ENCODE data around the gene C11orf24. TPM values are rescaled to one million over a fixed set of nuclear protein-coding genes. Genes with fewer than 3 reads are reported as not detected.
A peak's percentile ranks its signal among the peaks of the same experiment; 100 is the strongest.
"Not testable (repeated sequence)": the region's sequence is repeated elsewhere in the genome, so short reads cannot be mapped to it uniquely, and the experiment has no call there.

C11orf24 gene
- total RNA-seq, 2 donors from 2014 or later: 10.5 to 11.6 TPM

DNA sequence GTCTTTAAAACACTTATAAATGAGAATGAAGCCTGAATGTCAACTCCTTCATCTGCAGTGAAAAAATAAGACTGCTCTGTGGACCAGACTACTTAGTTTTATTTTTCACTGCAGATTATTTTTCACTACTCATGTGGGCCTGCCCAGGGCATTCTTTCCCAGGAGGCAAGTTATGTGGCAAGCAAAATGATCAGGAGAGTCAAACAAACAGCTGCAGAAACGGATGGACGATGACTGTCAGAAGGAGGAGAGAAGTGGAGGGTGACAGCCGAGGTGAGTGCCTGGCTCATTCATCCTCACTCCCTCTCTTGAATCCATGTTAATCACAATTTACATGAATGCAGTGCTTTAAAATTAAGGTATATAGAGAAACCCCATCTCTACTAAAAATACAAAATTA, 34.9 kb upstream of the C11orf24 start:
- Mint-ChIP-seq H3K4me3 (no peak overlapping the region), H3K27ac (no peak overlapping the region), H3K36me3 (ENCODE audit: low read depth) (no peaks in the 10 kb centered on the region), H3K27me3 (no peaks in the 10 kb centered on the region), H3K4me1 (peaks cover 7% of the 10 kb centered on the region)
- ATAC-seq (no peak), DNase-seq (no peak)
- H3K9me3 ChIP-seq (ENCODE audit: control insufficient read depth, low read length, poor library complexity, severe bottlenecking): no peaks in the 10 kb centered on the region

DNA sequence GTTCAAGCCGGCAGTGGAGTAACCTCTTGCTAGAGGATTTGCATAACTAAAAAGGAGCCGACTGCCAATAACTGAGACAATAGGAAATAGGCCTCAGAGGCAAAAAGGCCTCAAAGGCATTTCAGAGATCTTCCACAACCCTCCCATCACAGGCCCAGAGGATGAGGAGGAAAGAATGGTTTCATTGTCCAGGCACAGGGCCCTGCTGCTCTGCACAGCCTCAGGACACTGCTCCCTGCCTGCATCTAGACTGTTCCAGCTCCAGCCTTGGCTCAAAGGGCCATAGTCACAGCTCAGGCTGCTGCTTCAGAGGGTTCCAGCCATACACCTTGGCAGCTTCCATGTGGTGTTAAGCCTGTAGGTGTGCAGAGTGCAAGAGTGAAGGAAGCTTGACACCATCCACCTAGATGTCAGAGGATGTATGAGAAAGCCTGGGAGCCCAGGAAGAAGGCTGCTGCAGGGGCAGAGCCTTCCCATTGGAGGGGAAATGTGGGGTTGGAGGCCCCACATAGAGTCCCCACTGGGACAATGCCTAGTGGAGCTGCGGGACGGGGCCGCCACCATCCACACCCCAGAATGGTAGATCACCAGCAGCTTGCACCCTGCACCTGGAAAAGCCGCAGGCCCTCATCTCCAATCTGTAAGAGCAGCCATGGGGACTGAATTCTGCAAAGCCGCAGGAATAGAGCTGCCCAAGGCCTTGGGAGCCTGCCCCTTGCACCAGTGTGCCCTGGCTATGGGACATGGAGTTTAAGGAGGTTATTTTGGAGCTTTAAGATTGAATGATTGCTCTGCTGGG, 32.4 kb upstream of the C11orf24 start:
- ATAC-seq: no peak
- H3K9me3 ChIP-seq (ENCODE audit: control insufficient read depth, low read length, poor library complexity, severe bottlenecking): no peaks in the 10 kb centered on the region
- peaks cover 3% of the 10 kb centered on the region for H3K4me1 Mint-ChIP-seq
- DNase-seq: no peak
- no peak overlapping the region for H3K27ac Mint-ChIP-seq
- H3K4me3 Mint-ChIP-seq: no peak overlapping the region
- no peaks in the 10 kb centered on the region for H3K27me3 Mint-ChIP-seq
- H3K36me3 Mint-ChIP-seq (ENCODE audit: low read depth): no peaks in the 10 kb centered on the region

DNA sequence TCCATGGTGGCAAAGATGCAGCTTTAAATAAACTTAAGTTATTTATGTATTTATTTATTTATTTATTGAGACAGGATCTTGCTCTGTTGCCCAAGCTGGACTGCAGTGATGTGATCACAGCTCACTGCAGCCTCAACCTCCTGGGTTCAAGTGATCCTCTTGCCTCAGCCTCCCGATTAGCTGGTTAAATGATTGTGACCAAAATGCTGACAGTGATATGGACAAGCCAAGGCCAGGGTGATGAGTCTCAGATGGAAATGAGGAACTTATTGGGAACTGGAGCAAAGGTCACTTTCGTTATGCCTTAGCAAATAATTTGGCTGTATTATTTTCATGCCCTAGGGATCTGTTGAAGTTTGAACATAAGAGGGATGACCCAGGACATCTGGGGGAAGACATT, 31.3 kb upstream of the C11orf24 start:
- ATAC-seq (no peak), DNase-seq (no peak)
- H3K4me1 Mint-ChIP-seq: peaks cover 3% of the 10 kb centered on the region
- no peak overlapping the region for H3K4me3 Mint-ChIP-seq
- peaks cover 8% of the 10 kb centered on the region for H3K27me3 Mint-ChIP-seq
- H3K9me3 ChIP-seq (ENCODE audit: control insufficient read depth, low read length, poor library complexity, severe bottlenecking): no peaks in the 10 kb centered on the region
- H3K27ac Mint-ChIP-seq: no peak overlapping the region
- no peaks in the 10 kb centered on the region for H3K36me3 Mint-ChIP-seq (ENCODE audit: low read depth)

DNA sequence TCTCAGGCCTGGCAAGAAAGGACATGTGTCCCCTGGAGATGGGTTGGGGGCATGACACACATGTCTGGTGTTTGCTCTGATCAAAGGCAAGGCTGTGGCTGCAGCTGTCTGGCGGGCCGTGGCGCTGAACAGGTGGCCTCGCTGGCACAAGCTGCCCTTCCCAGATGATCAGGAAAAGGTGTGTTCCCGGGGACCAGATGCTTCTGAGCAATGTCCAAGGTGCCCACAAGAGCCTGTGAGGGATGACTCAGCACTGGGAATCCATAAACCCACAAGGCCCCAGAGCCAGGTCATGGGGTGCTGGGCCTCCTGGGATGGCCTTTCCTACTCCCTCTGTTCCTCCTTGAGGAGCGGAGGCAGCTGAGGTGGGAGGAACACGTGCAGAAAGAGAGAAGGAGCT, 30.9 kb upstream of the C11orf24 start:
- ATAC-seq: no peak
- no peaks in the 10 kb centered on the region for H3K9me3 ChIP-seq (ENCODE audit: control insufficient read depth, low read length, poor library complexity, severe bottlenecking)
- no peak for DNase-seq
- Mint-ChIP-seq H3K27me3 (peaks cover 8% of the 10 kb centered on the region), H3K4me1 (peaks cover 3% of the 10 kb centered on the region), H3K36me3 (ENCODE audit: low read depth) (no peaks in the 10 kb centered on the region), H3K27ac (no peak overlapping the region), H3K4me3 (no peak overlapping the region)

DNA sequence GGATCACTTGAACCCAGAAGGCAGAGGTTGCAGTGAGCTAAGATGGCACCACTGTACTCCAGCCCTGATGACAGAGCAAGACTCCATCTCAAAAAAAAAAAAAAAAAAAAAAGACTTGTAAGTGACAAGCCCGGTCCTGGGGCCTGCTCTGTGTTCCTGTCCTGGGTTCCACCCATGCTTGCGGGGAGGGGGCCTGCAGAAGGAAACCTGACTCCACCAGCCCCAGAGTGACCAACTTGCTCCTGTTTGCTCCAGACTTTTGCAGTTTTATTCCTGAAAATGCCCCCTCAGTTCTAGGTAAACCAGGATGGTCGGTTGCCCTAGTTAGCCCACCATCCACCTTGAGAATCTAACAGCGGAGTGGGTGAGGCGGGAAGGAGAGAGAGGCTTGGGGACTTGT, 30.5 kb upstream of the C11orf24 start:
- ATAC-seq (no peak), DNase-seq (no peak)
- H3K4me3 Mint-ChIP-seq: no peak overlapping the region
- H3K27me3 Mint-ChIP-seq: peaks cover 8% of the 10 kb centered on the region
- H3K36me3 Mint-ChIP-seq (ENCODE audit: low read depth): no peaks in the 10 kb centered on the region
- no peak overlapping the region for H3K27ac Mint-ChIP-seq
- H3K4me1 Mint-ChIP-seq: peaks cover 3% of the 10 kb centered on the region
- no peaks in the 10 kb centered on the region for H3K9me3 ChIP-seq (ENCODE audit: control insufficient read depth, low read length, poor library complexity, severe bottlenecking)

DNA sequence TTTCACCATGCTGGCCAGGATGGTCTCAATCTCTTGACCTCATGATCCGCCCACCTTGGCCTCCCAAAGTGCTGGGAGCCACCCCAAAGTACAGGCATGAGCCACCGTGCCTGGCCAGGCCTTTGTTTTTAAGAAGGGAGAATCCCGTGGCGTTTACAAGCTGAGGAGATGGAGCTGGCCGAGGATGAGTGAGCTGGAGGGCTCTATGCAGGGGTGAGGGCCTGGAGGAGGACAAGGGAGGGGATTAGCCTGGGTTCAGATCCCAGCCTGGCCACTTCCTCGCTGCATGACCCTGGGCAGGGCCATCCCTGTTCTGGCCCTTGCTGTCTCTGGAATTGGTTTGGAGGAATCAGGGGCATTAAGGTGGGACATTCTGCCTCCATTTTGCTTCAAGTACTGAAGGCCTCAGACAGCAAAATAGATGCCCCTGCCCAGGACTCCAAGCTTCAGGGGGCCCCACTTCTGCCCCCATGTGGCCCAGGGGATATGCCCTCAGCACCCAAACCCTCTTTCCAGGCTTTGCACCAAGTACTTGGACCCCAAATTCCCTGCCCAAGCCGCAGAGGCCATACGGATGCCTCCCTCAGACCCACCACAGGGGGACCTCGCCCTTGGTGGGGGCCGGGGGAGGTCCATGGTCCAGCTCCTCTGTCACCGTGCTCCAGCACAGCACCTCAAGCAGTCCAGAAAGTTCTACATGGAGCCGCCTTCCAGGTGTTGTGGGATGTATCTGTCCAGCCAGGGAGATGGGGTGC, 28.5 kb upstream of the C11orf24 start:
- Mint-ChIP-seq H3K4me1 (peaks cover 2% of the 10 kb centered on the region), H3K27me3 (peaks cover 8% of the 10 kb centered on the region), H3K27ac (no peak overlapping the region), H3K4me3 (no peak overlapping the region), H3K36me3 (ENCODE audit: low read depth) (no peaks in the 10 kb centered on the region)
- H3K9me3 ChIP-seq (ENCODE audit: control insufficient read depth, low read length, poor library complexity, severe bottlenecking): no peaks in the 10 kb centered on the region
- DNase-seq (no peak), ATAC-seq (no peak)

DNA sequence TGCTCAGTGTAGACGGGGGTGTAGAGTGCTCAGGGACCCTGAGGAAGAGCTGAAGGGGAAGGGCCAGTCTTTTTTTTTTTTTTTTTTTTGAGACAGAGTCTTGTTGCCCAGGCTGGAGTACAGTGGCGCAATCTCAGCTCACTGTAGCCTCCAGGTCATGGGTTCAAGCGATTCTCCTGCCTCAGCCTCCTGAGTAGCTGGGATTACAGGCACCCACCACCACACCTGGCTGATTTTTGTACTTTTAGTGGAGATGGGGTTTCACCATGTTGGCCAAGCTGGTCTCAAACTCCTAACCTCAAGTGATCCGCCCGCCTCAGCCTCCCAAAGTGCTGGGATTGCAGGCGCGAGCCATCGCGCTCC, 27.7 kb upstream of the C11orf24 start:
- not testable (repeated sequence) for H3K4me1 Mint-ChIP-seq; H3K27me3 Mint-ChIP-seq; H3K27ac Mint-ChIP-seq; H3K9me3 ChIP-seq (ENCODE audit: control insufficient read depth, low read length, poor library complexity, severe bottlenecking); DNase-seq; H3K36me3 Mint-ChIP-seq (ENCODE audit: low read depth); H3K4me3 Mint-ChIP-seq; ATAC-seq

DNA sequence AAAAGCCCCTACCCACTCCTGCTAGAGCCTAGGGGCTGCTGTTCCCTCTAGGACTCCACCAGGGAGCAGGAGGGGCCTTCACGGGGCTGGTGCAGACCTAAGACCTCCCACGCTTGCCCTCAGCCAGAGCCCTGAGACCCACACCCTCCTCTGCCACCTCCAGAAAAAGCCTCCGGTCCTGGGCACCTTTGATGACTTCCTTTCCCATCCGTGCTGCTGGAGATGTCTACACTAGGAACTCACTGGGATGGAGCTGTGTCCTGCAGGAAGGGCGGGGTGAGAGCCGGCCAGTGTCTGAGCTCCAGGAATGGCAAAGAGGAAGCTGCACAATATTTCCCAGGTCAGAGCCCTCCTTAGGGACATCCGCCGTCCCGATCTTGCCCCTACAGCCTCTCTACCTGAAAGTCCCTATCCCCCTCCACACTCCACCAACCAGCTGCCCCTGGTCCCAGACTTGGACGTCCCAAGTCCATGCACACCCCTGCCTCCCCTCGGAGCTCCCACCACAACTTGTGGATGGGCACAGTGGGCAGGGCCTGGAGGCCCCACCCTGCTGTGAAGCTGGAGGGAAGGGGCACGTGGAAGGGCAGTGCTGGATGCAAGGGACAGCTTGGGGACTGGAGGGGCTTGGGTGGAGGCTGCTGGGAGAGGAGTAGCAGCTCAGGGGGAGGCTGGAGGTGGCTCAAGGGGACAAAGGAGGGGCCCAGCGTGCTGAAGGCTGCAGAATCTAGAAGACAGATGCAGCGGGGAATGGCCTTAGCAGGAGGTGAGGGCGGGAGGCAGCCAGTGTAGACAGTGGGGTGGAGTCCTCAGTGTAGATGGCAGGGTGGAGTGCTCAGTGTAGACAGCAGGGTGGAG, 27.1 kb upstream of the C11orf24 start:
- DNase-seq (no peak), ATAC-seq (no peak)
- Mint-ChIP-seq H3K27me3 (peaks cover 8% of the 10 kb centered on the region), H3K4me3 (no peak overlapping the region), H3K4me1 (peaks cover 2% of the 10 kb centered on the region), H3K27ac (no peak overlapping the region), H3K36me3 (ENCODE audit: low read depth) (no peaks in the 10 kb centered on the region)
- no peaks in the 10 kb centered on the region for H3K9me3 ChIP-seq (ENCODE audit: control insufficient read depth, low read length, poor library complexity, severe bottlenecking)

DNA sequence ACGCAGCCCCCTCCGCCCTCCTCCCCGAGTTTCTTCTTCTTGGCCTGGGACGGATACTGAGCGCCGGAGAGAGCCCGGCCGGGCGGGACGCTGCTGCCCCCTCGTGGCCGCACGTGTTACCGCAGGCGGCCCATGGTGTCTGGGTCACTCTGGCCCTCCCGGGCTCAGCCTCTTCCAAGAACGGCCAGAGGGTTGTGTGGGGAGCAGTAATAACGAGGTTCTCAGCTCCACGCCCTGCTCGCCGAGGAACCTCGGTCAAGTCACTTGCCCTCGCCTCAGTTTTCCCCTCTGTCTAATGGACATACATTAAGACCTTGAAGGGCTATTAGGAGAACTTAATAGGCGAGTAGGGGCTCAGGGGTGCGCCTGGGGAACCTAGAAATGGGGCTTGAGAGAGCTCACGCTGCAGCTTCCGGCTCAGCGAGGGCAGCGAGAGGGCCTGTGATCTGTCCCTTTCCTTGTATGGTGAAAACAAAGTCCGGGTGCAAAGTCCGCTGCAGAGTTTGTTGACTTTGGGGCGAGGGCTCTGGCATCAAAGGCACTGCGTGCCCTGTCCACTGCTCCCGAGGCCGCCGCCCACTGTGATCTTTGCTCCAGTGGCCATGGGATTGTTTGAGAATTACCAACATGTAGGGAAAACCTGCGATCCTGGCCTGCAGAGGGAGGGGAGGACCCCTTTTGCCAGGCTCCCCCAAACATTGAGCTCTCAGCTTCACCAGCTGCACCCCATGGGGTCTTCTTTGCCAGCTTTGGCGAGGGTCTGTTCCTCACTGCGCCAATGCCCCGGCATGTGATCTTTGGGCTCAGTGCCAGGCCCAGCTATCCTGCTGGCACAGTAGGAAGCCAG, 26.3 kb upstream of the C11orf24 start:
- Mint-ChIP-seq H3K4me1 (peaks cover 2% of the 10 kb centered on the region), H3K27ac (no peak overlapping the region), H3K4me3 (no peak overlapping the region), H3K27me3 (peaks cover 8% of the 10 kb centered on the region), H3K36me3 (ENCODE audit: low read depth) (no peaks in the 10 kb centered on the region)
- no peaks in the 10 kb centered on the region for H3K9me3 ChIP-seq (ENCODE audit: control insufficient read depth, low read length, poor library complexity, severe bottlenecking)
- DNase-seq: peak; percentile 61 to 72 (median 66)
- peak; percentile 99 for ATAC-seq

DNA sequence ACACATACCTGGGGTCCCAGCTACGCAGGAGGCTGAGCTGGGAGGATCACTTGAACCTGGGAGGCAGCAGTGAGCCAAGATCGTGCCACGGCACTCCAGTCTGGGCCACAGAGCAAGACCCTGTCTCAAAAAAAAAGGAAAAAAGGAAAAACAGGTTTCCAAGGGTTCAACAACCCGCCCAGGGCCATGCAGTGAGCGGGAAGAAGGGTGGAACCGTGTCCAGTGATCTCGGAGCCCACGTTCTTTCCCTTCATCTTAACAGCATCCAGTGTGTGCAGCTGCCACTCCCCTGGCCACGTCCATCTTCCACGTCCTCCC, 25.7 kb upstream of the C11orf24 start:
- Mint-ChIP-seq H3K4me3 (no peak overlapping the region), H3K4me1 (peaks cover 2% of the 10 kb centered on the region), H3K27ac (no peak overlapping the region), H3K27me3 (peaks cover 8% of the 10 kb centered on the region), H3K36me3 (ENCODE audit: low read depth) (no peaks in the 10 kb centered on the region)
- no peak for DNase-seq
- no peak for ATAC-seq
- no peaks in the 10 kb centered on the region for H3K9me3 ChIP-seq (ENCODE audit: control insufficient read depth, low read length, poor library complexity, severe bottlenecking)

DNA sequence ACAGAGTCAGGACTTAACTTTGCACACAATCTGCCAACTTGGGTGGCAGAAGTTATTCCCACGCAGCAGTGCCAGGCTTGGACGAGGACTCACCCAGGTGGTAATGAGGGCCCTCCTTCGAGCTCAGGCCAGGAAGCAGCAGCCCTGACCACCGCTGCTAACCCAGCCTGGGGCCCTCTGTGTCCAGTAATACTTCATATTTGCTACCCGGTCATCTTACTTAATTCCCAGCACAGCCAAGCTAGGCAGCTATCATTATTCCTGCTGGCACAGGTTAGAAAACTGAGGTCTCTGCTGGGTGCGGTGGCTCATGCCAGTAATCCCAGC, 25.2 kb upstream of the C11orf24 start:
- Mint-ChIP-seq H3K27me3 (peaks cover 8% of the 10 kb centered on the region), H3K27ac (no peak overlapping the region), H3K36me3 (ENCODE audit: low read depth) (no peaks in the 10 kb centered on the region), H3K4me3 (no peak overlapping the region), H3K4me1 (peaks cover 2% of the 10 kb centered on the region)
- ATAC-seq: no peak
- no peaks in the 10 kb centered on the region for H3K9me3 ChIP-seq (ENCODE audit: control insufficient read depth, low read length, poor library complexity, severe bottlenecking)
- no peak for DNase-seq

DNA sequence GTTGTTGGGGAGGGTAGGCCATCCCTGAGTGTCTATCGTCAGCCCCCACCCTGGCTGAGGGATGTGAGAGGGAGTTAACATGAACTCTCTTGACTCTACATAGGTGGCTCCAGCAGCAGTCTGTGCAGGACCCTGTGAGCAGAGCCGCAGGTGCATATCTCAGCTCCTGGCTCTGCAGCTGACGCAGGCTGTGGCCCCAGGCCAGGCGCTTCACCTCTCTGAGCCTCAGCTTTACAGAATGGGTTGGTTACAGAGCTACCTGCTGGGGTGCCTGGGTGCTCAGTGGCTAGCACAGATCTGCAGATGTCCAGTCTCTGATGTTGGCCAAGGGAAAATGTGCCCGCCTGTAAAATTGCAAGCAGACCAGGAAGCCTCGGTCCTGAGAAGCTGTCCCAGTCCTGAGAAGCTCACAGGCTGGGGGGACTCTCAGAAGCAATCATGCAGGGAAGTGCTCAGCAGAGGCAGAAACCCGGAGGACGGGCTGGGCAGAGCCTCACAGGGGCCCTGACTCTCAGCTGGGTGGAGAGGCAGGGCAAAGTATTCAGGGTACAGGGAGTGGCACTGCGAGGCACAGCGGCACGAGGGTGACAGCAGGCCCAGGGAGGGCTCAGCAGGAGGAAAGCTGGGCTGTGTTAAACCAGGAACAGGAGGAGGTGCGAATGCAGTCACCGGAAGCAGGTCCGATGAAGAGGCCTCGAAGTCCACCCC, 24.7 kb upstream of the C11orf24 start:
- Mint-ChIP-seq H3K36me3 (ENCODE audit: low read depth) (no peaks in the 10 kb centered on the region), H3K4me1 (peaks cover 2% of the 10 kb centered on the region), H3K27me3 (peaks cover 8% of the 10 kb centered on the region), H3K27ac (no peak overlapping the region), H3K4me3 (no peak overlapping the region)
- DNase-seq: no peak
- ATAC-seq: no peak
- no peaks in the 10 kb centered on the region for H3K9me3 ChIP-seq (ENCODE audit: control insufficient read depth, low read length, poor library complexity, severe bottlenecking)
